Mucosa of descending colon (tissue), 3 donors: Measurements from ENCODE around the gene KIFC3. TPM values are rescaled to one million over a fixed set of nuclear protein-coding genes. Genes with fewer than 3 reads are reported as not detected.
A peak's percentile ranks its signal among the peaks of the same experiment; 100 is the strongest.

Experiments used
- ATAC-seq: fragments of 200-7000 bp; cut with Tn5 transposase; one replicate; pipeline ENCODE4 v1.9.1; 2020; ENCODE audit warnings: mild to moderate bottlenecking, moderate library complexity
- DNase-seq, 3 donors: peaks; one replicate each; pipeline ENCODE4 v3.0.0-alpha.2; 2020
- H3K36me3 ChIP-seq: fragments of 200-600 bp; one replicate; pipeline ENCODE4 v1.8.0; 2021; ENCODE audit warnings: low read depth, mild to moderate bottlenecking
- H3K4me1 ChIP-seq: fragments of 200-600 bp; one replicate; pipeline ENCODE4 v1.8.0; 2021; ENCODE audit warnings: low read depth, mild to moderate bottlenecking
- H3K4me3 ChIP-seq: fragments of 200-600 bp; one replicate; pipeline ENCODE4 v1.8.0; 2021; ENCODE audit warnings: mild to moderate bottlenecking
- H3K9me3 ChIP-seq: fragments of 200-600 bp; one replicate; pipeline ENCODE4 v1.8.0; 2021; ENCODE audit warnings: mild to moderate bottlenecking
- intact Hi-C, 2 donors: fragments of 100-400 bp; cut with DNase I in 1 of 2; cut with micrococcal nuclease in 1 of 2; formaldehyde crosslinking; loops; one replicate each; pipeline versions ENCODE4 v1.11.0 to v1.11.1; 2022; cut with DNase I, micrococcal nuclease
- total RNA-seq, 3 donors: library from RNA; stranded (reverse); fragmentation: NEBNext Ultra II Directional in 2 of 3; extraction: Animal tissue kit (Norgen Biotek cat#: 25700) in 2 of 3; gene quantifications; one replicate each; pipeline versions ENCODE4 v1.2.1 to v1.2.4, GENCODE V29; 2021 to 2023
- TF ChIP-seq, protein P1 (sequence below): fragments of 200-600 bp; IDR thresholded peaks from one replicate; pipeline ENCODE4 v1.8.0; 2022; ENCODE audit warnings: antibody characterized with exemption, mild to moderate bottlenecking
- donor health status: DM: no; HTN: no; CAD: no; lungs with moderate emphysema.
- donor health status: DM: no; HTN: no; CAD: no.
- donor health status: DM: no; HTN: yes; CAD: no.

KIFC3 gene
- total RNA-seq, 3 donors from 2014 or later: 3.7 to 17.2 (median 8.3) TPM

DNA sequence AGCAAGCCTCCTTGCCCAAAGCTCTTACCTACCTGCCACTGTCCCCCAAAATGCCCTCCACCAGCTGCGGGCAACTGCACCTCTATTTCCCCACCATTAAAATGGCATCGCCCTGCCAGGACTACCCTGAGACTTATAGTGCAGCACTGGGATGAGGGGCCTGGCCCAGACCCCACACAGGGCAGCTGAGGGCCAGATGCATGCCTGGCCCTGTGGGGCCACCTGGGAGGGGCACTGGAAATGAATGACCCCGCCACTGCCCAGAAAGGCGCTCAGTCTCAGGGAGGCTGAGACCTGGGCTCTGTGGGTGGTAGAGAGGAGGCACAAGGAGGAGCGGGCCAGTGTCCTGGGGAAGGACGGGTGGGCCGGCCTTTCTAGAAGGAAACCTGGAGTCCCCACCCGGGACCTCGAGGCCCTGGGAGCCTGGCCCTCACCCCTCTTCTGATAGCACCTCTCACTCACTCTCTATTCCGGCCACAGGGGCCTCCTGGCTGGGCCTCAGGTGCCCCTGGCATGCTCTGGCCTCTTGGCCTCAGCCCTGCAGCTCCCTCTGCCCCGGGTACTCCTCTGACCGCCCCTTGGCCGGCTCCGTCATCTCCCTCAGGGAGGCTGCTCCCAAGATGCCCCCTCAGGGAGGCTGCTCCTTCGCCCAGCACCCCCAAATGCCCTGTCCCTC lies 39.8 kb downstream of the KIFC3 start:
- H3K9me3 ChIP-seq: no peaks in the 10 kb centered on the region
- ATAC-seq (no peak), DNase-seq (peak in 1 of 3 donors; percentile 43)
- H3K4me1 ChIP-seq: no peaks in the 10 kb centered on the region
- no peaks in the 10 kb centered on the region for H3K36me3 ChIP-seq
- TF ChIP-seq, protein P1, sequence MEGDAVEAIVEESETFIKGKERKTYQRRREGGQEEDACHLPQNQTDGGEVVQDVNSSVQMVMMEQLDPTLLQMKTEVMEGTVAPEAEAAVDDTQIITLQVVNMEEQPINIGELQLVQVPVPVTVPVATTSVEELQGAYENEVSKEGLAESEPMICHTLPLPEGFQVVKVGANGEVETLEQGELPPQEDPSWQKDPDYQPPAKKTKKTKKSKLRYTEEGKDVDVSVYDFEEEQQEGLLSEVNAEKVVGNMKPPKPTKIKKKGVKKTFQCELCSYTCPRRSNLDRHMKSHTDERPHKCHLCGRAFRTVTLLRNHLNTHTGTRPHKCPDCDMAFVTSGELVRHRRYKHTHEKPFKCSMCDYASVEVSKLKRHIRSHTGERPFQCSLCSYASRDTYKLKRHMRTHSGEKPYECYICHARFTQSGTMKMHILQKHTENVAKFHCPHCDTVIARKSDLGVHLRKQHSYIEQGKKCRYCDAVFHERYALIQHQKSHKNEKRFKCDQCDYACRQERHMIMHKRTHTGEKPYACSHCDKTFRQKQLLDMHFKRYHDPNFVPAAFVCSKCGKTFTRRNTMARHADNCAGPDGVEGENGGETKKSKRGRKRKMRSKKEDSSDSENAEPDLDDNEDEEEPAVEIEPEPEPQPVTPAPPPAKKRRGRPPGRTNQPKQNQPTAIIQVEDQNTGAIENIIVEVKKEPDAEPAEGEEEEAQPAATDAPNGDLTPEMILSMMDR: no peak
- H3K4me3 ChIP-seq: no peak overlapping the region
- intact Hi-C loops: no loop called here

DNA sequence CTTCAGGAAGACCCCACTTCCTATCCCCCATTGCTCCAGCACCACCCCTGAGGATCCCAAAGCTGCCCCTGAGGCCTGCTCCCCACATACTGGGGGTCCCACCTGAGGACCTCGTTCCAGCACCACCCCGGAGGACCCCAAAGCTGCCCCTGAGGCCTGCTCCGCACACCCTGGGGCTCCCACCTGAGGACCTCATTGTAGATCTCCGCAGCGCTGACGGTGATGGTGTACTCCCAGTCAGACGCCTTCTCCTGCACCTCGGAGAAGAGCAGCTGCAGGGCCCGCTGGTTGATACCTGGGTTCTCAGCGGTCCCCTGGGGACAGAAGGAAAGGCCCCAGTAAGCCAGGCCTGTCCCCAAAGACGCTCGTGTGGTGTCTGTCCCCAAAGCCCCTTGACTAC lies 40.3 kb downstream of the KIFC3 start:
- ATAC-seq (no peak), DNase-seq (peak in 1 of 3 donors; percentile 31)
- H3K4me3 ChIP-seq: no peak overlapping the region
- TF ChIP-seq, protein P1: no peak
- no peaks in the 10 kb centered on the region for H3K4me1 ChIP-seq
- H3K36me3 ChIP-seq: no peaks in the 10 kb centered on the region
- intact Hi-C loops: no loop called here
- no peaks in the 10 kb centered on the region for H3K9me3 ChIP-seq

DNA sequence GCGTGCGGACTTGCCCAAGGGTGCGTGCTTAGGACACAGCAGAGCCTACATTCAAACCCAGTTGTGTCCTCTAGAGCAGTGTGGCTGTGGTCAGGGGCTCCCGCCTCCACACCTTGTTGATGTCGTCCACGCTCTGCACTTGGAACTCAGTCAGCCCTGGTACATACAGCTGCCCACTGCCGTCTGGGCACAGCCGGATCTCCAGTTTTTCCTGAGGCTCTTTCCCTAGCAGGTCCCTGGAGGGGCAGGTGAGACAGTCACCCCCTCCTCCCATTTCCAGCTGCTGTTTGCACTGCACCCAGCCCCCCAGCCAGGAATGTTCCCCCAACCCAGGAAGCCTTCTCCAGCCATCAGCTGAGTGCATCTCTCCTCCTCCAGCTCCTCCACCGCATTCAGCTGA lies 41.0 kb downstream of the KIFC3 start:
- Histone ChIP-seq H3K36me3 (no peaks in the 10 kb centered on the region), H3K4me3 (no peak overlapping the region), H3K9me3 (no peaks in the 10 kb centered on the region), H3K4me1 (no peaks in the 10 kb centered on the region)
- TF ChIP-seq, protein P1: no peak
- ATAC-seq: no peak
- intact Hi-C loops: no loop called here
- DNase-seq: peak in 1 of 3 donors; percentile 21

DNA sequence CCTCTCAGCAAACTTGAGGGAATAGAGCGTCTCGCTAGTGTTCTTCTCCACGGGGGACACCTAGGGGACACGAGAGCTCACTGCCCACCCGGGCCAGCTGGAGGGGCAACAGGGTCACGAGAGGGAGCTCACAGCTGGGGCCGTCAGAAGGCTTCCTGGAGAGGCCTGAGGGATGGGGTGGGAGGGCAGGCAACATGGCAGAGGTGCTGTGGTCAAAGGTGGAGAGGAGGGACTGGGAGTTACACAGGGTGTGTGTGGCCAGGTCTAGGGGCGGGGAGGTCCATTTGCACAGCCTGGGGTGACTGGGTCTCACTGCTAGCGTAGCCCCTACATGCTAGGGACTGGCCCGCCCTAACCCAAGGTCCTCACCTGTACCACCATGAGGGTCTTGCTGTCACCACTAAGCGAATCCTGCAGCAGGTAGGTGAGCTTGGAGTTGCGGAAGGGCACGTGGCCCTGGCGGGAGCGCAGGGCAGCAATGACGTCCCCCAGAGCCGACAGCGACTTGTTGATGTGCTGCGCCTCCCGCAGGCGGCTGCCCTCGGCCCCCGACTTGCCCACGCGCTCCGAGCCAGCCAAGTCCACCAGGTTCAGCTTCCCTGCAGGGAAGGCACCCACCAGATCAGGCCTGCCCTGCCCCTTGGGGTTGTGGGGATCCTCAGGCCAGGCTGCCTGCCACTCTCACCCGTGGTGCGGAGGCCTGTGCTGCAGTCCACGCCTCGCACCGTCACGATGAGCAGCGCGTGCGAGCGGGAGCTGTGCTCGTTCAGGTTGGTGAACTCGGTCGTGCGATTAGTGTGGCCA lies 41.7 kb downstream of the KIFC3 start:
- H3K36me3 ChIP-seq: no peaks in the 10 kb centered on the region

DNA sequence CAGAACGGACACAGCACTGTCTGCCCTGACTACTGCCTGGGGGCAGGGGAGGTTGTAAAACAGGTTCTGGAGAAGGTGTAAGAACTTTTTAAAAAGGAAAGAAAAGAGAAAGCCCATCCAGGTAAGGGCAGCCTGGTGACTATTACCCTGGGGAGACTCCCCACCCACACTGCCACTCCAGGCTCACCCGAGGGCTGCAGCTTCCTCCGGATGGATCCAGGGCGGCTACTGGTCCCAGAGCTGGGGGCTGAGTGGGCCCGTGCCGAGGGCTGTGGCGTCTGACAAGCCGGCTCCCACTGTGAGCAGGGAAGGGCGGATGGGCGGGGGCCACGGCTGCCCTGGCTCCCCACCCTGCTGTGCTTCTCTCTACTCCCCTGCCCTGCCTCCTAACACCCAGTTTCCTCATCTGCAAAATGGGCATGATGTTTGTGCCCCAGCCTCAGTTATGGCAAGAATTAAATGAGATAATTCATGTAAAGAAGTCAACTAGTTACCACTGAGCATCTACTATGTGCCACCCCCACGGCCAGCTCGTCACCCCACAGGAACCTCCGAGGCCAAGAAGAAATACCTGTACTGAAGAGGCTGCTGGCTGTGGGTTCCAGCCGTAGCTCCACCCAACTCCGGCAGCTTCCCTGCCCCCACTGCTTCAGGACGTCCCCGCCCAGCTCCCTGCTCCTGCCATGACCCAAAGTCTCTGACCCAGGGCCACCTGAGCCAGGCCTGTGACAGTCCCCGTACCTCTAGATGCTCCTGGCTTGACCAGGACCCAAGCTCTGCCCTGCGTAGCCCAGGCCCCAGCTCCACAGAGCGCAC lies 42.5 kb downstream of the KIFC3 start:
- TF ChIP-seq, protein P1: no peak
- Histone ChIP-seq H3K9me3 (no peaks in the 10 kb centered on the region), H3K4me3 (no peak overlapping the region), H3K4me1 (no peaks in the 10 kb centered on the region), H3K36me3 (no peaks in the 10 kb centered on the region)
- ATAC-seq (no peak), DNase-seq (peak in 1 of 3 donors; percentile 43)
- intact Hi-C loops: loop anchor here in 1 of 2 donors (5.0 kb wide), 2 partner anchors 48 to 103 kb away; no protein-coding TSS in a partner anchor

More for the DNA sequence above, 41.7 kb downstream of the KIFC3 start:
- ATAC-seq: no peak
- Histone ChIP-seq H3K9me3 (no peaks in the 10 kb centered on the region), H3K4me3 (no peak overlapping the region), H3K4me1 (no peaks in the 10 kb centered on the region)
- peak in 1 of 3 donors; percentile 34 for DNase-seq
- TF ChIP-seq, protein P1: no peak
- intact Hi-C loops: no loop called here
